Fibroblast of villous mesenchyme (primary cell): ENCODE data around the gene MKNK1. TPM values are rescaled to one million over a fixed set of nuclear protein-coding genes. Genes with fewer than 3 reads are reported as not detected.

Experiments
- DNase-seq: peaks from one replicate; pipeline ENCODE4 v3.0.0-alpha.2; 2010; ENCODE audit warnings: low read depth
- H3K4me3 ChIP-seq: 2 replicates; pipeline ENCODE4 v1.5.1; 2011; ENCODE audit warnings: low read depth, mild to moderate bottlenecking, low read length
- CTCF ChIP-seq: IDR thresholded peaks from 2 replicates; pipeline ENCODE4 v1.5.1; 2012; ENCODE audit warnings: low read depth, mild to moderate bottlenecking, low read length; ENCODE audit not compliant: insufficient read depth
- total RNA-seq: library from RNA; depleted of rRNA; stranded (reverse); fragments of >200 nt; gene quantifications from 2 replicates; pipeline ENCODE4 v1.2.3, GENCODE V29; 2012

MKNK1 gene
- total RNA-seq, 1 donor: 14.7 TPM

- TF ChIP-seq CTCF: no peak
- no peak for DNase-seq
These were observed 15.7 kb upstream of the MKNK1 start for GRCh38 chr1:46619656-46620258.

GRCh38 chr1:46618754-46619415 is 14.8 kb upstream of the MKNK1 start:
- no peak for TF ChIP-seq CTCF
- no peak overlapping the region for H3K4me3 ChIP-seq

More at GRCh38 chr1:46619656-46620258, 15.7 kb upstream of the MKNK1 start:
- H3K4me3 ChIP-seq: no peak overlapping the region

GRCh38 chr1:46617833-46618232 is 13.8 kb upstream of the MKNK1 start:
- TF ChIP-seq CTCF: no peak
- no peak overlapping the region for H3K4me3 ChIP-seq
- DNase-seq: no peak

More at GRCh38 chr1:46618754-46619415, 14.8 kb upstream of the MKNK1 start:
- no peak for DNase-seq

GRCh38 chr1:46617108-46617800 is 13.2 kb upstream of the MKNK1 start:
- peak overlapping the region; percentile 75 for H3K4me3 ChIP-seq
- DNase-seq: no peak
- TF ChIP-seq CTCF: no peak

GRCh38 chr1:46616277-46617107 is 12.4 kb upstream of the MKNK1 start, which contains the start of gene MOB3C:
TSS of gene MOB3C (minus strand) at chr1:46616811. CDS start at chr1:46613321, 3,490 bp downstream.
- DNase-seq: peak; percentile 84
- no peak for TF ChIP-seq CTCF
- H3K4me3 ChIP-seq: peak within 1 kb of the TSS; percentile 75

- no peak for DNase-seq
- no peak for TF ChIP-seq CTCF
- H3K4me3 ChIP-seq: peak overlapping the region; percentile 75
These were observed 11.7 kb upstream of the MKNK1 start for GRCh38 chr1:46615735-46616134.
